ENCODE measurements around the gene SV2B.

DNA sequence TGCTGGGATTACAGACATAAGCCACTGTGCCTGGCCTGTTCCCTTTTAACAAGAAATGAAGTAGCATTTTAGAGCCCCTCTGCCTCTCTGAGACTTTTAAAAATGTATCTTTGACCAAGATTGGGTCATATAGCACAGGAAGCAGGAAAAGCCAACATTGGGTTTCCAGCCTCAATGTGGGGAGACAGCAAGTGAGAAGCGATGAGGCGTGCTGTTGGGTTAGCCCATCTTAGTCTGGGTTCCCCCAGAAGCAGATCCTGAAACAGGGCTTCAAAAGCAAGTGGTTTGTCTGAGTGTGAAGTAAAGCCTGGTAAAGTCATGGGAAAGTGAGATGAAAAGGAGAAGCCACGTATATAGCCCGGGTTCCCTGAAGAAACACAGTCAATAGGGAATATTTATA lies 48.2 kb downstream of the SV2B start:
- TF ChIP-seq, protein P1, sequence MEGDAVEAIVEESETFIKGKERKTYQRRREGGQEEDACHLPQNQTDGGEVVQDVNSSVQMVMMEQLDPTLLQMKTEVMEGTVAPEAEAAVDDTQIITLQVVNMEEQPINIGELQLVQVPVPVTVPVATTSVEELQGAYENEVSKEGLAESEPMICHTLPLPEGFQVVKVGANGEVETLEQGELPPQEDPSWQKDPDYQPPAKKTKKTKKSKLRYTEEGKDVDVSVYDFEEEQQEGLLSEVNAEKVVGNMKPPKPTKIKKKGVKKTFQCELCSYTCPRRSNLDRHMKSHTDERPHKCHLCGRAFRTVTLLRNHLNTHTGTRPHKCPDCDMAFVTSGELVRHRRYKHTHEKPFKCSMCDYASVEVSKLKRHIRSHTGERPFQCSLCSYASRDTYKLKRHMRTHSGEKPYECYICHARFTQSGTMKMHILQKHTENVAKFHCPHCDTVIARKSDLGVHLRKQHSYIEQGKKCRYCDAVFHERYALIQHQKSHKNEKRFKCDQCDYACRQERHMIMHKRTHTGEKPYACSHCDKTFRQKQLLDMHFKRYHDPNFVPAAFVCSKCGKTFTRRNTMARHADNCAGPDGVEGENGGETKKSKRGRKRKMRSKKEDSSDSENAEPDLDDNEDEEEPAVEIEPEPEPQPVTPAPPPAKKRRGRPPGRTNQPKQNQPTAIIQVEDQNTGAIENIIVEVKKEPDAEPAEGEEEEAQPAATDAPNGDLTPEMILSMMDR (IDR thresholded peaks at IDR 0.05), result no peak
- TF ChIP-seq EZH2 (IDR thresholded peaks at IDR 0.05; ENCODE audit: borderline replicate concordance, insufficient read depth, low read depth, low read length, poor library complexity, severe bottlenecking), result no peak

Data from B cell (primary cell).